KMS-11 (cell line): ENCODE data around the gene TIAM1.

ENCODE experiments used
- H2AFZ ChIP-seq: fragments of 200-600 bp; sonication (generic); 2 replicates; pipeline ENCODE4 v1.6.1; 2016; ENCODE audit warnings: antibody characterized with exemption, mixed run types, low read depth
- H3K27ac ChIP-seq: fragments of 200-600 bp; sonication (generic); 2 replicates; pipeline ENCODE4 v1.6.1; 2016; ENCODE audit warnings: mild to moderate bottlenecking, mixed run types
- H3K27me3 ChIP-seq: fragments of 200-600 bp; sonication (generic); 2 replicates; pipeline ENCODE4 v1.6.1; 2017; ENCODE audit warnings: mild to moderate bottlenecking, low read depth, mixed run types, moderate library complexity; ENCODE audit not compliant: insufficient read depth
- H3K36me3 ChIP-seq: fragments of 200-600 bp; sonication (generic); 2 replicates; pipeline ENCODE4 v1.6.1; 2017; ENCODE audit warnings: mild to moderate bottlenecking, mixed run types; ENCODE audit not compliant: insufficient read depth
- H3K4me1 ChIP-seq: fragments of 200-600 bp; sonication (generic); 2 replicates; pipeline ENCODE4 v1.6.1; 2016; ENCODE audit warnings: mild to moderate bottlenecking, low read depth, mixed run types; ENCODE audit not compliant: poor library complexity, severe bottlenecking
- H3K4me2 ChIP-seq: fragments of 200-600 bp; sonication (generic); 2 replicates; pipeline ENCODE4 v1.7.0; 2016; ENCODE audit warnings: mild to moderate bottlenecking, mixed run types
- H3K4me3 ChIP-seq: fragments of 200-600 bp; sonication (generic); IDR thresholded peaks from 2 replicates; pipeline ENCODE4 v1.6.1; 2017; ENCODE audit warnings: low read depth, low read length, mixed read lengths; ENCODE audit not compliant: insufficient read depth
- H3K79me2 ChIP-seq: fragments of 200-600 bp; sonication (generic); 2 replicates; pipeline ENCODE4 v1.6.1; 2016; ENCODE audit warnings: low read depth, mixed run types; ENCODE audit not compliant: insufficient read depth
- H3K9ac ChIP-seq: fragments of 200-600 bp; sonication (generic); 2 replicates; pipeline ENCODE4 v1.6.1; 2016; ENCODE audit warnings: mild to moderate bottlenecking, mixed run types
- H4K20me1 ChIP-seq: fragments of 200-600 bp; sonication (generic); 2 replicates; pipeline ENCODE4 v1.6.1; 2016; ENCODE audit warnings: mild to moderate bottlenecking, mixed run types; ENCODE audit not compliant: insufficient read depth
- CTCF ChIP-seq: fragments of 200-600 bp; sonication (generic); conservative IDR thresholded peaks from 2 replicates; pipeline ENCODE4 v1.6.1; 2017; ENCODE audit warnings: low read depth, mild to moderate bottlenecking, antibody characterized with exemption, low read length, moderate library complexity, mixed read lengths

TIAM1 gene

DNA sequence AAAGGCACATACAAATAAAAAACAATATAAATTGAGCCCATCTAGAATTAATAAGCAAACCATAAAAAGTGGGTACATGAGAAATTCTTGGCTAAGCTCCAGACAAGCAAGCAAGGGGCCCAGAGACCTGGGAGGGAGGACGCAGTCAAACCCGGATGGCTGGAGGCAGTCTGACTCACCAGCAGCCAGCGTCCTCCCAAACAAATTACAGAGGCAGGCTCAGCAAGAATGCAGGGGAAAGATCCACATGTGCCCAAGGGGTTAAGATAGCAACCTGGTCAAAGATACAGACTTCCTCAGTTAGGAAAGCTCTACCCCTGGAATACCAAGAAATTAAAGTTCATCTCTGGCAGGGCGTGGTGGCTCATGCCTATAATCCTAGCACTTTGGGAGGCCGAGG, 7.4 kb upstream of the TIAM1 start:
- Histone ChIP-seq H3K36me3 (no peaks in the 10 kb centered on the region), H3K4me1 (peaks cover 14% of the 10 kb centered on the region), H3K27me3 (no peaks in the 10 kb centered on the region), H4K20me1 (no peaks in the 10 kb centered on the region), H3K79me2 (no peaks in the 10 kb centered on the region), H3K9ac (no peak overlapping the region), H3K4me3 (no peak overlapping the region), H2AFZ (no peak overlapping the region), H3K4me2 (no peak overlapping the region), H3K27ac (no peak overlapping the region)
- no peak for TF ChIP-seq CTCF

DNA sequence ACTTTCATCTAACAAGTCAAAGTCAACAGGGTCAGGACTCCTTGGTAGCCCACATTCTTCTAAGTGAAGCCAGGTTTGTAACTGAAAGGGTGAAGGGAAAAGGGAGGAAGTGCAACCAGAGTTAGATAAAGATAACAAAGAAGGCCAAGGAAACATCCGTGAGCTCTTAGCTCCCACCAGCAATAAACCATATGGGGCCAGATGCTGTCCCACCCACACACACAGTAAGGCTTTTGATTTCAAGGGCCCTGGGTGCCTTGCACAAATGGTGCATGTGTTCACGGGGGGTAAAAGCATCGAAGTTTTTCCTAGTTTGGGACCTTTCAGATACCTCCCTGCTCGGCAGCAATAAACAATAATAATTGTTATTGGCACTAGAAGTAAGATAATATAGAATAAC, 5.1 kb upstream of the TIAM1 start:
- no peaks in the 10 kb centered on the region for H3K36me3 ChIP-seq
- H3K27ac ChIP-seq: no peak overlapping the region
- no peak overlapping the region for H3K9ac ChIP-seq
- no peak overlapping the region for H3K4me2 ChIP-seq
- H3K4me3 ChIP-seq: no peak overlapping the region
- no peaks in the 10 kb centered on the region for H3K79me2 ChIP-seq
- TF ChIP-seq CTCF: no peak
- H2AFZ ChIP-seq: no peak overlapping the region
- H3K4me1 ChIP-seq: peaks cover 3% of the 10 kb centered on the region
- H3K27me3 ChIP-seq: no peaks in the 10 kb centered on the region
- H4K20me1 ChIP-seq: no peaks in the 10 kb centered on the region

- H3K4me1 ChIP-seq: no peaks in the 10 kb centered on the region
- H3K79me2 ChIP-seq: no peaks in the 10 kb centered on the region
- H3K4me3 ChIP-seq: no peak overlapping the region
- no peak overlapping the region for H3K9ac ChIP-seq
- H3K4me2 ChIP-seq: no peak overlapping the region; the same call in 1 of the 2 replicates
- no peaks in the 10 kb centered on the region for H3K36me3 ChIP-seq
- H4K20me1 ChIP-seq: no peaks in the 10 kb centered on the region
- H2AFZ ChIP-seq: no peak overlapping the region
- H3K27ac ChIP-seq: no peak overlapping the region
- H3K27me3 ChIP-seq: no peaks in the 10 kb centered on the region
- TF ChIP-seq CTCF: no peak
These were observed 4.1 kb upstream of the TIAM1 start for GRCh38 chr21:31348188-31348587.

GRCh38 chr21:31347435-31348032, 3.5 kb upstream of the TIAM1 start:
- Histone ChIP-seq H3K4me1 (no peaks in the 10 kb centered on the region), H4K20me1 (no peaks in the 10 kb centered on the region), H3K4me3 (no peak overlapping the region), H3K79me2 (no peaks in the 10 kb centered on the region), H3K27me3 (no peaks in the 10 kb centered on the region), H3K9ac (no peak overlapping the region), H3K36me3 (no peaks in the 10 kb centered on the region), H3K4me2 (peak overlapping the region; percentile 45), H3K27ac (no peak overlapping the region), H2AFZ (no peak overlapping the region)
- TF ChIP-seq CTCF: peak; percentile 78
